Right ventricle myocardium superior (tissue), 1 donor: ENCODE data around the gene ADRA1B. TPM values are rescaled to one million over a fixed set of nuclear protein-coding genes. Genes with fewer than 3 reads are reported as not detected.

Source experiments
- ATAC-seq: fragments of 200-7000 bp; cut with Tn5 transposase; one replicate; pipeline ENCODE4 v1.9.1; 2020; ENCODE audit warnings: mild to moderate bottlenecking; ENCODE audit not compliant: poor library complexity
- DNase-seq: peaks from one replicate; pipeline ENCODE4 v3.0.0-alpha.2; 2020
- intact Hi-C: fragments of 100-400 bp; cut with DNase I; formaldehyde crosslinking; loops from one replicate; pipeline ENCODE4 v1.11.2; 2022
- long read RNA-seq: library from polyadenylated mRNA; unstranded; transcript quantifications from one replicate; pipeline ENCODE4 v2.0.0, GENCODE V29; 2021
- total RNA-seq: library from RNA; stranded (reverse); fragmentation: NEBNext Ultra II Directional; extraction: Animal tissue kit (Norgen Biotek cat#: 25700); gene quantifications from one replicate; pipeline ENCODE4 v1.2.1, GENCODE V29; 2021
- donor health status: DM: no; HTN: yes; CAD: no; lungs with severe emphysema.

ADRA1B gene
- total RNA-seq = 1.5 TPM
- long read RNA-seq = 0 reads

DNA sequence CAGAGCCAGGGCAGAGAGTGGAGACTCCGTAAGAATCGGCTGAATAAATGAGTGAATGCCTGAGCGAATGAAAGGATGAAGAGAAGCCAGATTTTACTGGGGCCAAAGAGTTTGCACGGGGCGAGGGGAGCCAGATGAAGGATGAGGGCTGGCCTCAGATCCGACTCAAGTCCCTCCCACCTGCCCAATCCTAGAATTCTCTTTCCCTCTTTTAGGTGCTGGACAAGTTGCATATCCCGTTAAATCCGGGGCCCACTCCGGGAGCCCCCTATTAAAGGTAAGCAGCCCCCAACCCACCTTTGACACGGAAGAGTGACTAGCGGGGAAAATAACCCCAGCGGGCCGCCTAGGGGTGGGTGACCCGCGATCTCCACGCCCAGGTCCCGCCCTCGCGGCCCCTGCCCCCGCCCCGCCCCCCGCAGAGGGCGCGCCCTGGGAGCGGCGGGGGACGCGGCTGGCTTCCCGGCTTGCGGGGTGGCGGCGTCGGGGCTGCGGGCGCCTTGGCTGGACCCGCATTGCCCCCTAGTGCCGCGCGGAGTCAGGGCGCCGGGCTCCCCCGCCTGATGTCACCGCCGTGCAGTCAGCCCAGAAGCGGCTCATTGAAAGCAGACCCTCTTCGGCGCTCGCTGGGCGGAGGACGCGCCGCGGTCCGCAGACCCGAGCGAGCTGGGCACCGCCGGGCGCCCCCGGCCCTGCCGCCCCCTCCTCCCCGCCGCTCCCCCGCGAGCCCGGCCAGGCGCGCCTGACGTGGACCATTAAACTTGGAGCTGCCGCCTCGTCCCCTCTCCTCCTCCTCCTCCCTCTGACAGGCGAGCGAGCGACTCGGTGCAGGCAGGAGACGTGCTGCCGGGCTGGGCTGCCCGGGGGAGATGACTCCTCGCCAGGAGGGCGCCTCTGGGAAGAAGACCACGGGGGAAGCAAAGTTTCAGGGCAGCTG lies at the start of gene ADRA1B:
TSS of gene ADRA1B (plus strand) at position 579 of the 937 bp plus-strand sequence. CDS start 424 bp downstream, outside the sequence.
- ATAC-seq (peak; percentile 92), DNase-seq (peak; percentile 83)
- intact Hi-C loops = no loop called here

DNA sequence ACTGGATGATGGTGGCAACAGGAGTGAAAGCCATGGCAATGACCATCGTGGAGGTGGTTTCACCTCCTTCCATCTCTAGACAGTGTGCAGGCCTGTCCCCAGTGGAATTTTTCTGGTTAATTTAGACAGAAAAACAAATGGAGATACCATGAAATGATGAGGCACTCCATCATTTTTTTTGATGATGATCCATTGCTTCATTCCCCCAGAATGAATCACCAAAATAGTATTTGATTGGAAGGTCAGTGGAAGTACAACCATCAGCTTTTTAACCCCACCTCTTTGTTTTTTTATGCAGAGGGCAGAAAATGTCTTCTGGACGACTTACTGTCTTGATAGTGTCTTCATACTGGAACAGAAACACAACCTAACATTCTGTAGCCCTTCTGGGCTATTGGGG lies 42.6 kb upstream of the ADRA1B start:
- no peak for ATAC-seq
- no peak for DNase-seq
- intact Hi-C loops = no loop called here

DNA sequence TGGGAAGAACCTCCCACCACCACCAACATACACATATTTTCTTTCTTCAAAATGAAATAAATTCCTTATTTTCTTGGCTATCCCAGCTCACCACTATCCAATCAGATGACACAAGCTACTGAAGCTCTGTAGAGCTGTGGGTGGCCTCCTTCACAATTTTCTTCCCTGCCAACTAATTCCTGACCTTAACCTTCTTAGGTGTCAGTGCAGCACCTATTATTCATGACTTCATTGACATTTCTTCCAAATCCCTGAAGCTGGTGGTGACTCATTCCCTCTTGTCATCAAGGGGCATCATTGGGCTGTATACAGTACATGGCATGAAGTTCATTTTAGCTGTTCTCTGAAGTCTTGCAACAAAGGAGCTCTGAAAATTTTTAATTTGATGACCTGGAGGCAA lies 42.0 kb upstream of the ADRA1B start:
- no peak for ATAC-seq
- intact Hi-C loops = no loop called here
- no peak for DNase-seq

DNA sequence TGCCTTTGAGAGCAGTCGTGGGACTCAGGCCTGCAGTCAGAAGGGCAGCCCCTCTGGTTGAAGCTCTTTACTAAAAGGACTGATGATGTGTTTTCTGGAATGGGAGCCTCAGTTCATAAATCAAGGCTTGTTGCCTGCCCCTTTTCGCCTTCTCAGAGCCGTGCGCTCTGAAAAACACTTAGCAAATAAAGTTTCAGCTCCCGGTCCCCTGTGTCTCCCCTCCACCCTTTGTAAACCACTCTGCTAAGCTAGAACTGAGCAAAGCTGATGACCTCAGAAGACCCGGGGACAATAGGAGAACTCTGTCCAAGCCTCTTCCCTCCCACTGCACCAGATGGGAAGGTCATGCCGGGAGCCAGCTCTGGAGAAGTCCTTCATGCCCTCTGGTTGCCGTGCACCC lies 39.3 kb upstream of the ADRA1B start:
- ATAC-seq (peak; percentile 42), DNase-seq (no peak)
- intact Hi-C loops = no loop called here

DNA sequence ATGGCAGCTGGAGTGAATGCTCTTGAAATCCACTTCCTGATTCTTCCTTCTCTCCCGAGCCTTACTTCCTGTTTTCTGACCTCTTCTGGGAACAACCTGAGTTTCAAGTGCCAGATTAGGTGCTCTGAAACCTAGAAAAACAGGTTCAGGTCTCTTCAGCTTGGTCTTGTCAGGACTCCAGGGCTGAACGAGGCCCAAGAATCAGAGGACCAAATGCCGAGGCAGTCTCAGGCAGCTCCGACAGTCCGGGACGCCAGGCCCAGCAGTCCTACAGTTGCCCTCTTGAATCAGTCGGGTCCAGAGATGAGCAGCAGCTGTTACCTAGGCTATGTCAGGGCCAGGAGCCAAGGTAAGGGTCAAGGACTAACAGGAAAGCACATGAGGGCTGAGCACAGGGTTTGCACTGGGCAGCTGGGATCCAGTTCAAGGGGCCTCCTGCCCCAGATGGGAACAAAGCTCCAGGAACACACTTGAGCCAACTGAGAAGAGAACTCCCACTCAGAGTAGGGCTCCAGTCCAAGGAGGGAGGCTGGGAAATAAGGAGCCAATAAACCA lies 38.3 kb upstream of the ADRA1B start:
- peak; percentile 79 for DNase-seq
- intact Hi-C loops = no loop called here
- peak; percentile 87 for ATAC-seq

DNA sequence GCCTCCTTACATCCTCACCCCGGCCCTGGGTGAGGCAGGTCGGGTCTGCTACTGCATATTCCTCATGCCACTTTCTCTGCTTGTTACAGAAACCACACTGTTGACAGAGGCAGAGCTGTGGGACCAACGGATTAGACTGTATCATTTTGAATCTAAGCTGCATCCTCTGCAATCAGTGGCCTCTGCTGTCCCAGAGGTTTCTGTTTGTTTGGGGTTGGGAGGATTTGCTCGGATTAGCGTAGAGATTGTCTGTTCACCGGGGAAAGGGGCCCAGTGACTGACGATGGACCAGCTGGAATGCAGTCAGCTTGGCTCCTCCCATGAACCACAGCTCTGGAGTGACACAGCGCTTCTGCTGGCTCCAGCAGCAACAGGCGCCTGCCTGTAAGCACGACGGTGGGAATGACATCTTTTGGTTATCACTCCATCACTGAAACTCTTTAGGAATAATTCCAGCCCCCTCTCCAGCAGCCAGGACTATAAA lies 37.3 kb upstream of the ADRA1B start:
- ATAC-seq = peak; percentile 84
- DNase-seq = peak; percentile 81
- intact Hi-C loops = no loop called here

DNA sequence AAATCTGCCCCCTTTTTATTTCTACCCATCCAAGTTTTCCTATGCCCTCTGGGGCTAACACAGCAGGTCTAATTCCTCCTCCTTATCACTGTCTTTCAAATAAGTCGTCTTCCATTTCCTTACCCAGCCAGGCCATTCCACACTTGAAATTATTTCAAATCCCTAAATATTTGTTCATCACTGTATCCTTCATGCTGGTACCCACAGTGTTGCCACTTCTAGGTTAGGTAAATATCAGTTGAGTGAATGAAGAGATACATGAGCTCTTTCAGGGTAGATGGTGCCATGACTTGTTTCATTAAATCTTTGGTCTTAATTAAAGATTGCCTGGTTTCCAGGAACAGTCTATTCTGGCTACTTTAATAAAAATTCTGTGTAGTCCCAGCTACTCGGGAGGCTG lies 35.6 kb upstream of the ADRA1B start:
- no peak for DNase-seq
- intact Hi-C loops = no loop called here
- no peak for ATAC-seq

DNA sequence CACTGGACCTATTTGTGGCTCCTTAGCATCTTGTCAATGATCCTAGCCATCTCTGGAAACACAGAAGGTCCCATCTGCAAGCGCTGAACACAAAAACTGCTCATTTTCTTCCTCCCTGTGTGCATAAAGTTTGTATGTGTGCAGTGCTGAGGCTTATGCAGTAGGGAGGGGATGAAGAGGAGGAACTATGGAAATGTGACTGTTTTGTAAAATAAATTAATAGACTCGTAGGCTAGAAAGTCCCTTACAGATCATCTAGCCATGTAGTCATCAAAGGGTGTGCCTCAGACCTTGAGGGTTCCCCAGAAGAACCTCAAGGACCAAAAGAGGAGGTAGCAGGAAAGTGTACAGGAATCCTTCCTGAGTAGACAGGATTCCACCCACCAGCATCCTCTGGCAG lies 34.3 kb upstream of the ADRA1B start:
- ATAC-seq = no peak
- no peak for DNase-seq
- intact Hi-C loops = no loop called here

DNA sequence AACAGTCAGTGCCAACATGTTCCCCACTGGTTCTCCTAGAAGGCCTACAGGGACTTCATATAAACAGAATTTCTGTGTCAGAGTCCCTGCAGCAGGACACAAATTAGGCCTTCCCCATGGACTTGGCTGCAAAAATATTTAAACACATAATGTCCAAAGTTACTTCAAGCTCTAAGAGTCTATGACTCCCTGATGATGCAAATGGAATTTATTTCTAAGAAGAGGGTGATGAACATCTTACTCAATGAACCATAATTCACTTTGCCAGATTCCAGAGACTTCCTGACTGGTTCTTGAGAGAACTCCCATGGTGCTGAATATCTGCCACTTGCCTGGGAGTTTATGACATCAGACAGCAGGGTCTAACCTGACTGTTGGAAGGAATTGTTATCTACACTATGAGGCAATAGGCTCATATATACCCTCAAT lies 32.7 kb upstream of the ADRA1B start:
- DNase-seq = no peak
- intact Hi-C loops = no loop called here
- ATAC-seq = peak; percentile 43

DNA sequence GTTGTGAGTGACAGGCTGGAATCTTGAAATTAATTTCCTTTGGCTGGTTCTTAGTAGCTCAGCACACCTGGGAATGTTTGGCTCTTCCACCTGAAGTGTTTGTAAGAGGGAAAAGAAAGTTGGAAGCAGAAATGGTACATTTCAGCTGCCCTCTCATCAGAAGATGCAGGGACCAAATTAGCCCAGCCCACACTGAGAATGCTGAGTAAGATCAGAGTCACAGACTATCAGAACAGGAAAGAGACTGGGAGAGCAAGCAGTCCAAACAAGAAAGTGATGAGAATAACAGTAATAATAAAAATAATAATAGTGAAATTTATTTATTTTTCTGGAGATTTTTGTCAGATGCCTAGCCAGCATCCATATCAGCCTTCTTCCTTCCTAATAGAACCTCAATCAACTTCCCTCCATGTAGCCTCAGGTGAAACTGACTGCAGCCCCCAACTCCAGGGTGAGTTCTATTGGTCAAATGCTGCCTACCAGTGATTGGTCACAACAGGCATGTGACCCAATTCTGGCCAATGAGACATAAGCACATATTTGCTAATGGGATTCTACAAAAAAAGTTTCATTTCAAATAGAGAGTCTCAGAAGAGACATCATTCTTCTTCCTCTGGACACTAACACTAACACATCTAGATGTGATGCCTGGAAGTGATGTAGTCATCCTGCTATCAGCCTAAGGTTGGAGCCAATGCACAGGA lies 31.2 kb upstream of the ADRA1B start:
- ATAC-seq (no peak), DNase-seq (no peak)
- intact Hi-C loops = no loop called here

DNA sequence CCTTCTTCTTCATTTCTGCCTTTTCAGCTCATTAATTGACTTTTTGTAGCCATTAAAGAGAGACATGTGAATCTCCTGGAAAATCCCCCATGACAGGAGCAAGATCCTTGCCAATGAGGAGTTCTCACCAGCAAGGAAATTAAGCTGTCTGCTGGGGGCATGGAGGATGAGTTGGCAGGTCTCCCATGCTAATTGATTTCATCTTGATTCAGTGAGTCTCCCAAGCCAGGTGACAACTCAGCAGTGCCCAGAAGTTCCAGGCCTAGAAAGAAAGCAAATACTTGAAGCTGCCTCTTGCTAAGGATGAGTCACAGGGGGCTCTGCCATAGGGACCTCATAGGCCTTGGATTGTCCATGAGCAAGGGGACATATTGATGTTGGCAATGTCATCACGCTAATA lies 30.0 kb upstream of the ADRA1B start:
- no peak for DNase-seq
- no peak for ATAC-seq
- intact Hi-C loops = no loop called here

DNA sequence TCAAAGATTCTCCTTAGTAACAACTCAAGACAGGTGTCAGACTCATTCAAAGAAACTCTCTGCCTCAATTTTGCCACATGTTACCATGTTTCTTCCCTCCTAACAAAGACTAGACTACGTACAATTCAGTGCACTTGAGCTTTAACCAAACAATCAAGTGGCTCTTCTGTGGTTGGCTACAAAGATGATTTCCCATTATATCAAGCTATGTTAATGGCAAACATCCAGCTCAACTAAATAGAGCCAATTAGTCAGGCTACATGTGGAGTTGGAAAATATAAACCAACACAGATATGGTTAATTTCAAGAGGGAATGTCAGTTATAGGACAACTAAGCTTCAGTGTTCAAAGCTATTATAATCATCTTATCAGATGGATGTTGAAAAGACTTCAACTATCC lies 29.2 kb upstream of the ADRA1B start:
- ATAC-seq (no peak), DNase-seq (no peak)
- intact Hi-C loops = no loop called here

DNA sequence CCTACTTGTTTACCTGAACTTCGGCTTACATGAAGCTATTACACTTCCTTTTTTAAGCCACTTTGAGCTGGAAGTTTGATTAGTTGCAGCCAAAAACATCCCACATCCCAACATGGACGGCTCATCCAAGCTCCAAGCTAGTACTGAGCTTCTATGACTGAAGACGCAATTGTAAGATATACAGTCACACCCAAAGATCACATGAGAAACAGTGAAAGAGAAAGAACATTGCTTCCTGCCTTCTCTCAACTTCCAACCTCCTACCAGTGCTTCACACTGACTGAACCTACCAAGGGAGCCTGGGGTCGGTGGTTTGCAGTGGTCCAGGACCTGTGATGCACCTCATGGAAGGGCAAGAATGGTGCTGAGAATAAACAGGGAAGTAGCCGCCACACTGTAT lies 27.4 kb upstream of the ADRA1B start:
- DNase-seq = no peak
- intact Hi-C loops = no loop called here
- ATAC-seq = no peak

DNA sequence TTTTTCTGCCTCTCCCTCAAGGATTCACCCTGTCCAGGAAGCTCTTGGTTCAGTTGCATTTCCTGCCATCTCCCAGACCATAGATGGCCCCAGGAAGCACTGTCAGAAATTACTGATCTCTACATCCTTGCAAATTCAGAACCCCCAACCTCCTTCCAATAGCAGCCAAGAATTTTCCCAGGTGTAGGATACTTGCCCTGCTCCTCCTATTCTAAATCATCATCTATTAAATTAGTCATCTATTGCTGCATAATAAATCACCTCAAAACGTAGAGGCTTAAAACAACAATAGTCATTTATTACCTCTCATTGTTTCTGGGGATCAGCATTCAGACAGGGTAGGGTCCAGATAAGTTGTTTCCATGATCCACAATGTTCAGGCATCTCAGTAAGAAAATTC lies 26.1 kb upstream of the ADRA1B start:
- intact Hi-C loops = no loop called here
- ATAC-seq (no peak), DNase-seq (no peak)

DNA sequence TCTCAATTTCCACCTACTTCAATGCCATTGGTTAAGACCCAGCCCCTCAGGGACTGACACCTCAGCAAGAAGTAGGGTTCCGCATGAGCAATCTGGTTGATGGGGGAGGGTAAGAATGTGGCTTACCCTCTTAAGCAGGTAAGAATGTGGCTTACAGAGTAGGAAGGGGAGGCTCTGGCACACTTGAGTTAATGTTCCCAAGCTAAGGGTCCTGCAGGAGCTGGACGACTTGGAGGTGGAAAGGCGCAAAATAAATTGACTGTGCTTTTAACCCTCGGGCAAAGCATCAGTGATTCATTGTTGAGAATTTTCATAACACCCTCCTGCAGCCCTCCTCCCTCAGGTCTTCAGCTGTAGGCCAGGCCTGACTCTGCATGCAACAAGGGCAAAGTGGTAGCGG lies 24.9 kb upstream of the ADRA1B start:
- intact Hi-C loops = no loop called here
- ATAC-seq (no peak), DNase-seq (no peak)

DNA sequence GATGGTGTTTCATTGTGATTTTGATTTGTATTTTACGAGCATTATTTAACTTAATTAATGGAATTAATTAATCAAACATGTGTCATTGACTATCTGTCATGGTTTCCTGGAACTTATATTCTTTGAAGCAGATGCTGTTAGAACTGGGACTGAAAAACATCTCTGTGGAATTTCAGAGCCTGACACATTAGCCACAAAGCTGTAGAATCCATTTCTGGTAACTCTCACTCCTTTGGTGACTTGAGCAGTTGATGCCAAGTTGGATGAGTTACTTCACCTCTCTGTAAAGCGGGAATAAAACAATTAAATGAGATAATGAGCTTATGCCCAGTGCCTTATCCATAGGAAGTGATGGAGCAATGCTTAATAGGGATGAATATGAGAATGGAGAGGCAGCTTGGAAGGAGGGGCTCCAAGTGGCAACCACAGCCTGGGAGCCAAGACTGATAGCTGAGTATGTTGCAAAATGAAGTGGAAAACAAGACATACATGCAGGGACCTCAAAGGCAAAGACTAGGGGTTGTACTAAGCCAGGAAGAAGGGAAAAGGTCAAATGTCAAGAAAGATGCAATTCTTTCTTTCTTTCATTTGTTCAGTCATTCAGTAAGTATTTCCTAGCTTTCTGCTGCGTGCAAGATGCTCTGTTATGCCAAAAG lies 23.1 kb upstream of the ADRA1B start:
- intact Hi-C loops = no loop called here
- DNase-seq = no peak
- no peak for ATAC-seq

DNA sequence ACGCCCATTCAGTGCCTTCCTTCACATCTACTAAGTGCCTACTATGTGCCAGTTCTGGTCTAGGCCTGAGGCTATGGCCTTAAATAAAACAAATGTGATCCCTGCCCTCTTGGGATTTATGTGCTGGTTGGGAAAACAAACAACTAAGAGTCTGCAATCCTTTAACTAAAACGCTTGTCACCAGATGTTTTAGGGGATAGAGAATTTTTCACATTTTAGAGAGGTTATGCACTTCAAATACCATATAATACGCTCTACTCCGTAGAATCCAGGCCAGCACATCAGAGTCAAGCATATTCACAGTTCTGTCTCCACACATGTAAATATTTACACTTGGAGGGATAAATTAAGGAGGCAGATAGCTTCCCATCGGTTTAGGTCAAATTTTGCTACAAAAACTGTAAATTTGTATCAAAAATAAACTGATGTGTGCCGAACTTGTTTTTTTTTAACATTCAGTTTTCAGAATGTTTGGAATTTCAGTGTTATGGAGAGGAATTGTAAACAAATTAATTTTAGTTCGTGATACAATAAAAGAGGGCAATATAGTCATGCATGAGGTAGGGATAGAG lies 22.0 kb upstream of the ADRA1B start:
- intact Hi-C loops = no loop called here
- ATAC-seq = no peak
- no peak for DNase-seq

DNA sequence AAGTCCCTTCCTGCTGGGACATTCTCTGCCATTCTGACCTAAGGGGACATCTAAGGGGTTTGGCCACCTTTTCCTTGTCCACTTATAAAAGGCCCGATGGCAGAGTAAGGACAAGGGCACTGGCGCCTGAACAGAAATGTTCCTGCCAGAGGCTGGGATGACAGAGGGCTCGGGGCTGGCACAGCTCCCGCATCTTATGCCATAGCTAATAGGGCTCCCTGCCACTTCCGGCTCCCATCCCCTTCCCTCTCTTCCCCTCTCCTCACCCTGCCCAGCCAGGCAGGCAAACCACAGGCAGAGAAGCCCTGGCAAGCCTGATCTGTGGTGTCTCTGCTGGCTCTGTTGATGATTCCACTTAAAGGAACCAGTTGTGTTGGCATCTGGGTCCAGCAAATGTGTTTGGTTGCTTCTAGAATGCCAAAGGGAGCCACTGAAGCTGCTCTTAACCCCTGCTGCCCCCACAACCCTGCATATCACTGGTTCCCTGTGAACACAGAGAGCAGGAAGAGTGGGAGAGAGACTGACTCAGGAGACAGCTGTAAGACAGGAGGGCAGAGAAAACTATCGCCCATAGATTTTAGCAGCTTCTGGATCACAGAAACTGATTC lies 18.4 kb upstream of the ADRA1B start:
- intact Hi-C loops = no loop called here
- ATAC-seq (peak; percentile 86), DNase-seq (peak; percentile 58)
